22Rv1 (cell line): ENCODE measurements around the gene COX6B1.

Experiments
- ZFX ChIP-seq: fragments of 450-650 bp; IDR thresholded peaks from 2 replicates; pipeline ENCODE4 v1.6.1; 2017; ENCODE audit warnings: antibody characterized with exemption, borderline replicate concordance
- TF ChIP-seq, protein P1 (sequence below): fragments of 450-650 bp; IDR thresholded peaks from 2 replicates; pipeline ENCODE4 v1.5.1; 2017; ENCODE audit warnings: mild to moderate bottlenecking

DNA sequence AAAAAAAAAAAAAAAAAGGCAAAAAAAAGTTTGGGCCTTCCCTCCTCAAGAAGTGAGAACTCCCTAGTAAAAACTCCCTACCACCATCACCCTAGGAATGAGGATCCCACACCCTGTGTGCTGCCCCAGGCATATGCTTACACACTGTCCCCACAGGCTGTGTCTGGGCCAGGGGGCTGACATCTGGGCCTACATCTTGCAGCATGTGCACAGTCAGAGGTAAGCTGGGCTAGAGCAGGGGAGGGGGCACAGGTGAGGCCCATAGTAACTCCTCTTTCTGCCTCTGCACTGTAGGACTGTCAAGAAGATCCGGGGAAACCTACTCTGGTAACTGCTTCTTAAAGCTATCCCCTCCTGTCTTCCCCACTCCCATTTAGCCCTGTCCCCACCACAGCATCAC, 34.5 kb upstream of the COX6B1 start:
- TF ChIP-seq, protein P1, sequence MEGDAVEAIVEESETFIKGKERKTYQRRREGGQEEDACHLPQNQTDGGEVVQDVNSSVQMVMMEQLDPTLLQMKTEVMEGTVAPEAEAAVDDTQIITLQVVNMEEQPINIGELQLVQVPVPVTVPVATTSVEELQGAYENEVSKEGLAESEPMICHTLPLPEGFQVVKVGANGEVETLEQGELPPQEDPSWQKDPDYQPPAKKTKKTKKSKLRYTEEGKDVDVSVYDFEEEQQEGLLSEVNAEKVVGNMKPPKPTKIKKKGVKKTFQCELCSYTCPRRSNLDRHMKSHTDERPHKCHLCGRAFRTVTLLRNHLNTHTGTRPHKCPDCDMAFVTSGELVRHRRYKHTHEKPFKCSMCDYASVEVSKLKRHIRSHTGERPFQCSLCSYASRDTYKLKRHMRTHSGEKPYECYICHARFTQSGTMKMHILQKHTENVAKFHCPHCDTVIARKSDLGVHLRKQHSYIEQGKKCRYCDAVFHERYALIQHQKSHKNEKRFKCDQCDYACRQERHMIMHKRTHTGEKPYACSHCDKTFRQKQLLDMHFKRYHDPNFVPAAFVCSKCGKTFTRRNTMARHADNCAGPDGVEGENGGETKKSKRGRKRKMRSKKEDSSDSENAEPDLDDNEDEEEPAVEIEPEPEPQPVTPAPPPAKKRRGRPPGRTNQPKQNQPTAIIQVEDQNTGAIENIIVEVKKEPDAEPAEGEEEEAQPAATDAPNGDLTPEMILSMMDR: no peak
- TF ChIP-seq ZFX: no peak
